A549 (cell line): ENCODE measurements around the gene COL3A1.

Experiments
- CHD2 ChIP-seq: fragments of 150-350 bp; IDR thresholded peaks from 2 replicates; pipeline ENCODE4 v1.6.1; 2014; ENCODE audit warnings: low read length; ENCODE audit not compliant: partially characterized antibody
- CHD4 ChIP-seq: fragments of 200-600 bp; sonication (generic); IDR thresholded peaks from 2 replicates; pipeline ENCODE4 v1.6.1; 2016; ENCODE audit warnings: antibody characterized with exemption, mild to moderate bottlenecking, borderline replicate concordance
- CTCF ChIP-seq: fragments of >200 bp; sonication (Bioruptor Twin); formaldehyde crosslinking; IDR thresholded peaks from 3 replicates; pipeline ENCODE4 v1.5.1; 2016
- ELK1 ChIP-seq: fragments of 150-350 bp; IDR thresholded peaks from 2 replicates; pipeline ENCODE4 v1.6.1; 2014; ENCODE audit warnings: low read depth, mild to moderate bottlenecking, low read length
- ESRRA ChIP-seq: fragments of 150-350 bp; IDR thresholded peaks from 2 replicates; pipeline ENCODE4 v1.6.1; 2014; ENCODE audit warnings: mild to moderate bottlenecking, low read length, borderline replicate concordance
- JUN ChIP-seq, 2 experiments: fragments of >200 bp; sonication (Bioruptor Twin); formaldehyde crosslinking; IDR thresholded peaks; 2 replicates in 1 of 2; 3 replicates in 1 of 2; pipeline ENCODE4 v1.6.1; 2016 to 2017
- NR3C1 ChIP-seq: fragments of >200 bp; sonication (Bioruptor Twin); formaldehyde crosslinking; IDR thresholded peaks from 3 replicates; pipeline ENCODE4 v1.6.1; 2017
- POLR2A ChIP-seq: IDR thresholded peaks from 2 replicates; pipeline ENCODE4 v1.6.1; 2012; ENCODE audit warnings: mild to moderate bottlenecking, low read length
- RCOR1 ChIP-seq: fragments of 150-350 bp; IDR thresholded peaks from 2 replicates; pipeline ENCODE4 v1.6.1; 2014; ENCODE audit warnings: antibody characterized with exemption, low read length, low read depth
- REST ChIP-seq: fragments of 200-600 bp; sonication (generic); IDR thresholded peaks from 2 replicates; pipeline ENCODE4 v1.6.1; 2016; ENCODE audit warnings: antibody characterized with exemption, mild to moderate bottlenecking, moderate library complexity
- RFX5 ChIP-seq: fragments of 450-650 bp; IDR thresholded peaks from 2 replicates; pipeline ENCODE4 v1.7.1; 2014; ENCODE audit warnings: antibody characterized with exemption, mild to moderate bottlenecking, moderate library complexity
- SMC3 ChIP-seq: fragments of >200 bp; sonication (Bioruptor Twin); formaldehyde crosslinking; IDR thresholded peaks from 3 replicates; pipeline ENCODE4 v1.6.1; 2018; ENCODE audit warnings: inconsistent platforms

DNA sequence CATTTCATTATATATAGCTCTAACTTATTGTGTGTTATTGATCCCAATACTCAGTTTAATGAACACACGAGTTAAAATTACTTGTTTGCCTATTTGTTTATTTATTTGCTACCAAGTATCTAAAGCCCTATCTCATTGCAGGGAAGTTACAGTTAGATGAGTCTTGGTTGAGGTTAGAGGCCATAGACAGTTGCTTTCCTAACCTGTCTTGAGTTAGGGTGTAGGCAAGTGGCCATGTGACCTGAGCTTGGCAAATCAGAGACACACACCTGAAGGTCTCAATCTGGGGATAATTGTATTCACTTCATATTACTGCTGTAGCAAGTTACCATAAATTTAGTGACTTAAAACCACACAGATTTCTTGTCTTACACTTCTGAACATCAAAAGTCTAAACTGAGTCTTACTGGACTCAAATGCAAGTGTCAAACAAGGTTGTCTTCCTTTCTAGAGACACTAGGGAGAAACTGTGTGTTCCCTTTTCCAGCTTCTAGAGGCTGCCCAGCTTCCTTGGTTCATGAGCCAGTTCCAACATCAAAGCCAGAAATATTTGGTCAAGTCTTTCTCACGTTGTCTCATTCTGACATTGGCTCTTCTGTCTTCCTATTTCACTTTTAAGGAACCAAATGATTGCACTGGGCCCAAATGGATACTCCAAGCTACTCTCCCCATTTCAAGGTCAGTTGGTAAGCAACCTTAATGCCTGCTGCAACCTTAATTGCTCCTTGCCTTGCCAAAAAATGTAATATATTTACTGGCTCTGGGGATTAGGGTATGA lies 39.7 kb downstream of the COL3A1 start:
- TF ChIP-seq RCOR1 (no peak), JUN (IDR thresholded peaks at IDR 0.05) (no peak), CHD4 (no peak), SMC3 (no peak), ELK1 (no peak), POLR2A (no peak), NR3C1 (no peak), CTCF (no peak), RFX5 (no peak), CHD2 (no peak), REST (no peak), ESRRA (no peak)
